ENCODE data around the gene GMPR.
"Not testable (repeated sequence)": the region's sequence is repeated elsewhere in the genome, so short reads cannot be mapped to it uniquely, and the experiment has no call there.

Gene GMPR

GRCh38 chr6:16238057-16238962, at the start of gene GMPR:
Gene GMPR (plus strand): TSS chr6:16238587. CDS start chr6:16238694, 107 bp downstream.
- DNase-seq: no peak

DNA sequence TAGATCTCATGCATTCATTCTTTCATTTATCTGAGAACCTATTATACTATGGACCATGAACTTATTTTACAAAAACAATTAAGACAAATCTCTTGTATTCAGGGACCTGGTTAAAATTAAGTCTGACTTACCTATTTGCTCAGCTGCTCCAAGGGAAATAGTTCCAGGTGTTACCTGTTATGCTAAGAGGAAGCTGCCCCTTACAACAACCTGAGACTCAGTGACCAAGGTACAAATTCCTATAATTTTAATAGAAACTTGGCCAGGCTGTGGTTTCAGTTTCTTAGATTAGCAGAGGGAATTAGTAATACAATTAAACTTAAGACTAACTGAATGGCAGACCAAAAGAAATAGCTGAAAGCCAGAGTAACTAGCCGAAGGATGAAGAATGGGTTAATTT, 48.2 kb upstream of the GMPR start:
- no peak for DNase-seq

DNA sequence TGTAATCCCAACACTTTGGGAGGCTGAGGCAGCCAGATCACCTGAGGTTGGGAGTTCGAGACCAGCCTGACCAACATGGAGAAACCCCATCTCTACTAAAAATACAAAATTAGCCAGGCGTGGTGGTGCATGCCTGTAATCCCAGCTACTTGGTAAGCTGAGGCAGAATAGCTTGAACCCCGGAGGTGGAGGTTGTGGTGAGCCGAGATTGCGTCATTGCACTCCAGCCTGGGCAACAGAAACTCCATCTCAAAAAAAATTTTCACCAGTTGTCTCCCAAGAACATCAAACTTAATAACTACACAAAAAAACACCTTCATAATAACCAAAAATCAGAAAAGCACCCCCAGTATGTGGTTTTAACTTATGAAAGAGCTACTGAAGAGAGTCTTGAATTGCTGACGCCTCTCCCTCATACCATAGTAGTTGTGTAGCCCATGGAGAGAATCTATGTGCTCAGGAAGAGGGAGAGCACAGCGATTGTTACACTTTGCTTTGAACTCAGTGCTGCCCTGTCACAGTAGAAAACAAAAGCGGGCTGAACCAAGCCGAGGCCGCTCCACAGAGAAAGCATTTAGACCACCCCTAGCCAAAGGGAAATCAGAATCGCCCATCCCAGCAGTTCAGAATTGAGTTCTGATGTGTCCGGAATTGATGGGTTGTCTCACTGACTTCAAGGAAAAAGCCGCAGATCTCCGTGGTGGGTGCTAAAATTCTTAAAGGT, 42.0 kb upstream of the GMPR start:
- DNase-seq: no peak

- no peak for DNase-seq
Observed at GRCh38 chr6:16196984-16197546, 41.3 kb upstream of the GMPR start.

DNA sequence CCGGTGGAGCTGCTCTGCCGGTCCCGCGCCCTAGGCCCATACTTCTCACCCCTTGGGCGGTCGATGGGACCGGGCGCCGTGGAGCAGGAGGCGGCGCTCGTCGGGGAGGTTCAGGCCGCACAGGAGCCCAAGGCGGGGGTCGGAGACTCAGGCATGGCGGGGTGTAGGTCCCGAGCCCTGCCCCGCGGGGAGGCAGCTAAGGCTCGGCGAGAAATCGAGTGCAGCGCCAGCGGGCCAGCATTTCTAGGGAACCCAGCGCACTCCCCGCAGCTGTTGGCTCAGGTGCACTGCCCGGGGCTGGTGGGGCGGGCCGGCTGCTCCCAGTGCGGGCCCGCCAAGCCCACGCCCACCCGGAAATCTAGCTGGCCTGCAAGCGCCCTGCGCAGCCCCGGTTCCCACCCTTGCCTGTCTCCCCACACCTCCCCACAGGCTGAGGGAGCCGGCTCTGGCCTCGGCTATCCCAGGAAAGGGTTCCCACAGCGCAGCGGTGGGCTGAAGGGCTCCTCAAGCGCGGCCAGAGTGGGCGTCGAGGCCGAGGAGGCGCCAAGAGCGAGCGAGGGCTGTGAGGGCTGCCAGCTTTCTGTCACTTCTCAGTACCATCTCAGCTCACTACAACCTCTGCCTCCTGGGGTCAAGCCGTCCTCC, 40.2 kb upstream of the GMPR start:
- no peak for DNase-seq

- no peak for DNase-seq
Observed at GRCh38 chr6:16199804-16200203, 38.6 kb upstream of the GMPR start.

DNA sequence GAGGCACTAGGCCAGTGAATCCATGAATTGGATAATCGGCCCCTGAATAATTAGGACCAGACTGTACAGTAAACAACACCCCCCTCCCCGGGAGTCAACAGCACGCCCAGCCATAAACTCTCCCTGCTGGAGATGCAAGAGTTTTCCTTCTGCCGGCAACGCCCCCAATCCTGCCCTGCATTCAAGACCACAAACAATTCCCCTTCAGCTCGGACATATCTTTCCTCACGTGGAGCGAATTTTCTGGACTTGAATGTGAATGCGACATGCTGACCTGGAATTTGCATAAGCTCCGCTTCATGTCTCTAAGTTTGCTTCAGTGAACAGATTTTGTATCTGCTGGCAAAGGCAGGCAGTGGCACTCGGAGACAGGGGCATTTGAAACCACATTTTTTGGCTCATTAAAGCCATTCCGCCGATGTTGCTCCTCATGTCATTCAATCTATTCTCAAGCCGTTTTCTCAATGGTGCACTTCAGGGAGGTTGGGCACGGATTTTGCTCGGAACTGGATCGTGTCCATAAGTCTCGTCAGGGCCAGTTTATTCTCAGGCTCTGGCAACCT, 38.0 kb upstream of the GMPR start:
- DNase-seq: no peak

- no peak for DNase-seq
Observed at GRCh38 chr6:16201706-16202105, 36.7 kb upstream of the GMPR start.

DNA sequence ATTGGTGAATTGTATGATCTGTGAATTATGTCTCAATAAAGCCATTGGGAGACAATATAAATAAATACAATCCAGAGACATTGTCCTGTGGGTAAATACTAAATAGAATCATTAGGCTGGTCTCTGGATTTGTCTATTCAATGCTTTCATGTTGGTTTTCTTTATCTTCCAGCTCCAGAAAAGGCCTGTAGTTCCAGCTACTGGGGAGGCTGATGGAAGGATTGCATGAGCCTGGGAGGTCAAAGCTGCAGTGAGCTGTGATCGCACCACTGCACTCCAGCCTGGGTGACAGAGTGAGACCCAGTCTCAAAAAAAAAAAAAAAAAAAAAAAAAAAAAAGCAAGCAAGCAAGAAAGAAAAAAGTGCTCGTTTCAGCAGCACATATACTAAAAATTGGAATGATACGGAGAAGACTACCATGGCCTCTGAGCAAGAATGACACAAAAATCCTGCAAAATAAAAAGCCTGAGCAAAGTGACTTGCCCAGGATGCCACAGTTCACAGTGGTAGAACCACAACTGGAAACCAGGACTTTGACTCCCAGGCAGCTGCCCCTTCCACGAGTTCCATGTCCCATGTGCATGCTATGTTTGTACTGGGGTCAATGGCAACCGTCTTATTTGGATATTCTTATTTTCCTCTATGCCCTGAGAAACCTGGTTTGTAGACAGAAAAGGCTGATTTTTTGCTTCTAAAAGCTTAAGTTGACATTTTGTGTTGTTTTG, 33.6 kb upstream of the GMPR start:
- no peak for DNase-seq

GRCh38 chr6:16205377-16206144, 32.8 kb upstream of the GMPR start:
- no peak for DNase-seq

GRCh38 chr6:16206595-16207037, 31.8 kb upstream of the GMPR start:
- DNase-seq: peak; percentile 9

DNA sequence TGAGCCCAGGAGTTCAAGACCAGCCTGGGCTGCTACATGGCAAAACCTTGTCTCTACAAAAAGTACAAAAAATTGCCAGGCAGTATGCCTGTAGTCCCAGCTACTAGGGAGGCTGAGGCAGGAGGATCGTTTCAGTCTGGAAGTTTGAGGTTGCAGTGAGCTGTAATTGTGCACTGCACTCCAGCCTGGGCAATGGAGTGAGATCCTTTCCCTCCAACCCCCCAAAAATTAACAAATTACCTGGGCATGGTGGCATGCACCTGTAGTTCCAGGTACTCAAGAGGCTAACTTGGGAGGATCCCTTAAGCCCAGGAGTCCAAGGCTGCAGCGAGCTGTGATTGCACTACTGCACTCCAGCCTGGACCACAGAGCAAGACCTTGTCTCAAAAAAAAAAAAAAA, 29.4 kb upstream of the GMPR start:
- DNase-seq: no peak

DNA sequence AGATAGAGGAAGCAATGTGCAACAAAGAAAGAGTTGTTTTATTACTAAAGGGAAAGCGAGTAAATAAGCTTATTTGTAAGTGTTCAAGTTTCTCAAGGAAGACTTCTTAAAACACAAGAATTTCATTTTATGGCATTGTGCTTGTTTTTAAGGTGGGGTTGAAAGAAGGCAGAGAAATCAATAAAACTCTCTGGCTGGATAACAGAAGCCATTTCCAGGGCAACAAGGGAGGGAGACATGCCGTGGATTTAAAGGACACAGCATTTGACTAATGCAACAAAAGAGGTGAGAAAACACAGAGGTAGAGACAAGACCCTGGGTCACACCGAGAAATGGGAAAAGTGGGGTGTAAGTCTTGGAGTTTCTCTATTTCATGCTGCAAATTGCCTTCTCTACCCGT, 28.8 kb upstream of the GMPR start:
- no peak for DNase-seq

DNA sequence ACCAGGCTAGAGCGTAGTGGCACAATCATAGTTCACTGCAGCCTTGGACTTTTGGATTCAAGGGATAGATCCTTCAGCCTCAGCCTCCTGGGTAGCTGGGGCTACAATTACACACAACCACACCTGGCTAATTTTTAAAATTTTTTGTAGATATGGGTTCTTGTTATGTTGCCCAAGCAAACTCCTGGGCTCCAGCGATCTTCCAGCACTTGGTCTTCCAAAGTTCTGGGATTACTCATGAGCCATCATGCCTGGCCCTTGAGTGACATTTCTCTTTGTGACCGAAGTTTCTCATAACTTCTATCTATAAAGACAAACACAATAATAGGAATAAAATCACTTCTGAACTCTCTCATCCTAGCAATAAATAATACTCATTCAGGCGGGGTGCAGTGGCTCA, 26.1 kb upstream of the GMPR start:
- no peak for DNase-seq

DNA sequence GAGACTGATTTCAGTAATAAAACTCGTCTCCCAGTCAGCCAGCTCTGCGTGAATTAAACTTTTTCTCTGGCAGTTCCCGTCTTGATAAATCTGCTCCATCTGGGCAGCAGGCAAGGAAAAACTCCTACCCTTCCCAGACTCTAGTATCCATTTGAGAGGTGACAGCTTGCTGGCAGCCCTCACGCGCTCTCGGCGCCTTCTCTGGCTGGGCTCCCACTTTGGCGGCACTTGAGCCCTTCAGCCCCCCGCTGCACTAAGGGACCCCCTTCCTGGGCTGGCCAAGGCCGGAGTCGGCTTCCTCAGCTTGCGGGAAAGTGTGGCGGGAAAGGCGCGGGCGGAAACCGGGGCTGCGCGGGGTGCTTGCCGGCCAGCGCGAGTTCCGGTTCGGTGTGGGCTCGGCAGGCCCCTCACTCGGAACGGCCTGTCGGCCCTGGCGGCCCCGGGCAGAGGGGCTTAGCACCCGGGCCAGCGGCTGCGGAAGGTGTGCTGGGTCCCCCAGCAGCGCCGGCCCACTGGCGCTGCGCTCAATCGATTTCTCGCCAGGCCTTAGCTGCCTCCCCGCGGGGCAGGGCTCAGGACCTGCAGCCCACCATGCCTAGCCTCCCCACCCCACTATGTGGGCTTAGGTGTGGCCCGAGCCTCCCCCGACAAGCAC, 21.8 kb upstream of the GMPR start:
- DNase-seq: no peak

- DNase-seq: no peak
Observed at GRCh38 chr6:16217156-16217721, 21.1 kb upstream of the GMPR start.

- DNase-seq: no peak
Observed at GRCh38 chr6:16222826-16223225, 15.6 kb upstream of the GMPR start.

- no peak for DNase-seq
Observed at GRCh38 chr6:16223362-16223761, 15.0 kb upstream of the GMPR start.

DNA sequence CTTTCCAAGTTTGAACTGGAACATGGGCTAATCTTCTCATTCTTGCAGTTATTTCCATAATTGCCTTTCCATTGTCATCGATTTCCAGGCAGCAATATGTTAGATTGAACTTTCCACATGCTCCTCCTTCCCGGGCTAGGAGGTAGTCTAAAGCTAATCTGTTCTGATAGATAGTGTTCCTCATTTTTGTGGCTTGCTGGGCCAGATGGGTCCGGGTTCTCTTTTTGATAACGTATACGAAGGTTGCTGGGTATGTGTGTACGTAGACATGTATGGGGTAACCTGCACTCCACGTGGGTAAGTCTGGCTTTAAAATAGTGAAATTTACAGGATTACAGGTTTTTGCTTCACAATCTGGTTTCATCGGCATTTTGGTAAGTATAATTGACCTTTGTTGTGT, 14.0 kb upstream of the GMPR start:
- DNase-seq: no peak

- DNase-seq: not testable (repeated sequence)
Observed at GRCh38 chr6:16225062-16225731, 13.2 kb upstream of the GMPR start.

Measured in NK-92 treated with Interleukin-12 subunit alpha and Interleukin-12 subunit beta, amount 100 ng/mL, for 24 hours (cell line).